Thyroid gland (tissue), 4 donors: ENCODE measurements around the gene LUC7L.

Source experiments
- CTCF ChIP-seq, 6 experiments: fragments of 200-600 bp in 3 of 6; fragments of 450-650 bp in 3 of 6; sonication (generic) in 3 of 6; IDR thresholded peaks; one replicate each; pipeline ENCODE4 v1.5.1; 2016 to 2019; ENCODE audit warnings: antibody characterized with exemption in 6 of 6, mild to moderate bottlenecking in 2 of 6, inconsistent platforms in 1 of 6, moderate library complexity in 1 of 6
- POLR2A ChIP-seq, 2 donors: fragments of 450-650 bp; IDR thresholded peaks; one replicate each; pipeline ENCODE4 v1.6.1; 2017; ENCODE audit warnings: antibody characterized with exemption in 2 of 2, mild to moderate bottlenecking in 2 of 2, moderate library complexity in 1 of 2

DNA sequence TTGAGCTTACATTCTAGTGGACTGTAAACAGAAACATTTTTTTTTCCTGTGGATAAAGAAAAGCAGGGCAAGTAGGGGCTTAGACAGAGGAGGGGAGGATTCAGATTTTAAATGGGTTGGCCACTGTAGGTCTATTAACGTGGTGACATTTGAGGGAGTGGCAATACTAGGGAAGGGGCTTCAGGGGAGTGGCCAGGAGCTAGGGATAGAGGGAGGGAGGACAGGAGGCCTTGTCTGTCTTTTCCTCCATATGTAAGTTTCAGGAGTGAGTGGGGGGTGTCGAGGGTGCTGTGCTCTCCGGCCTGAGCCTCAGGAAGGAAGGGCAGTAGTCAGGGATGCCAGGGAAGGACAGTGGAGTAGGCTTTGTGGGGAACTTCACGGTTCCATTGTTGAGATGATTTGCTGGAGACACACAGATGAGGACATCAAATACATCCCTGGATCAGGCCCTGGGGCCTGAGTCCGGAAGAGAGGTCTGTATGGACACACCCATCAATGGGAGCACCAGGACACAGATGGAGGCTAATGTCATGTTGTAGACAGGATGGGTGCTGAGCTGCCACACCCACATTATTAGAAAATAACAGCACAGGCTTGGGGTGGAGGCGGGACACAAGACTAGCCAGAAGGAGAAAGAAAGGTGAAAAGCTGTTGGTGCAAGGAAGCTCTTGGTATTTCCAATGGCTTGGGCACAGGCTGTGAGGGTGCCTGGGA, 70.0 kb downstream of the LUC7L start:
- no peak for TF ChIP-seq POLR2A (IDR thresholded peaks at IDR 0.05)
- no peak for TF ChIP-seq CTCF (IDR thresholded peaks at IDR 0.05)
